Stimulated activated CD8-positive, alpha-beta memory T cell treated with anti-CD3 and anti-CD28 coated beads, Interleukin-15, amount 100 ng/mL, for 48 hours (primary cell): ENCODE results near the gene SPI1.
A peak's percentile ranks its signal among the peaks of the same experiment; 100 is the strongest.

Experiments
- DNase-seq, 2 donors: peaks; one replicate each; pipeline ENCODE4 v3.0.0-alpha.2; 2020; ENCODE audit warnings: low read depth in 2 of 2

The SPI1 gene

GRCh38 chr11:47388697-47389576, 10.6 kb upstream of the SPI1 start:
- no peak for DNase-seq

GRCh38 chr11:47387944-47388696, 9.8 kb upstream of the SPI1 start:
- DNase-seq = no peak

- DNase-seq = no peak
These were observed 6.2 kb upstream of the SPI1 start for GRCh38 chr11:47384498-47384897.

GRCh38 chr11:47383071-47383470, 4.7 kb upstream of the SPI1 start:
- DNase-seq = no peak

- no peak for DNase-seq
These were observed 1.7 kb upstream of the SPI1 start for GRCh38 chr11:47380078-47380477.

GRCh38 chr11:47379317-47379716, 970 bp upstream of the SPI1 start:
- DNase-seq = no peak

GRCh38 chr11:47378836-47379170, 456 bp upstream of the SPI1 start:
- DNase-seq = no peak

GRCh38 chr11:47377571-47378009, 757 bp downstream of the SPI1 start:
- DNase-seq = no peak

- DNase-seq = no peak
These were observed 1.6 kb downstream of the SPI1 start for GRCh38 chr11:47376525-47377371.

- no peak for DNase-seq
These were observed 2.2 kb downstream of the SPI1 start for GRCh38 chr11:47376107-47376524.

GRCh38 chr11:47375546-47376085, 2.7 kb downstream of the SPI1 start:
- DNase-seq = no peak

GRCh38 chr11:47375020-47375419, 3.3 kb downstream of the SPI1 start:
- DNase-seq = no peak

GRCh38 chr11:47374720-47375019, 3.7 kb downstream of the SPI1 start:
- DNase-seq = no peak

GRCh38 chr11:47373876-47374719, 4.2 kb downstream of the SPI1 start:
- peak; percentile 72 to 73 for DNase-seq

GRCh38 chr11:47372422-47372821, 5.9 kb downstream of the SPI1 start:
- DNase-seq = no peak

GRCh38 chr11:47369676-47370075, 8.7 kb downstream of the SPI1 start:
- no peak for DNase-seq

GRCh38 chr11:47366020-47366490, 12.3 kb downstream of the SPI1 start:
- DNase-seq = no peak

GRCh38 chr11:47361419-47361818, 16.9 kb downstream of the SPI1 start:
- no peak for DNase-seq

GRCh38 chr11:47360341-47360740, 18.0 kb downstream of the SPI1 start:
- no peak for DNase-seq

GRCh38 chr11:47359586-47359985, 18.8 kb downstream of the SPI1 start:
- no peak for DNase-seq

- no peak for DNase-seq
These were observed 19.2 kb downstream of the SPI1 start for GRCh38 chr11:47359162-47359561.
